ENCODE results near the gene CHST5. TPM values are rescaled to one million over a fixed set of nuclear protein-coding genes. Genes with fewer than 3 reads are reported as not detected.
"Not testable (repeated sequence)": the region's sequence is repeated elsewhere in the genome, so short reads cannot be mapped to it uniquely, and the experiment has no call there.

CHST5 gene
- total and polyA plus RNA-seq, 5 donors = 0.11 to 0.45 (median 0.15) TPM

- DNase-seq (peak in 2 of 3 donors; percentile 28 to 47), ATAC-seq (peak; percentile 47 to 79)
- intact Hi-C loops (cut with DNase I) = loop anchor here in 2 of 4 donors (5.0 to 10.0 kb wide), 3 partner anchors 33 to 75 kb away; partner anchors contain the start of gene ADAT1 (in 1 of the 2)
- WGBS = 65% methylated on average over 7 of the region's 7 CpGs
- Histone ChIP-seq H3K27me3 (ENCODE audit: control insufficient read depth, insufficient read depth) (no peaks in the 10 kb centered on the region), H3K27ac (ENCODE audit: low read length) (peak overlapping the region; percentile 51), H3K4me3 (ENCODE audit: low read length) (no peak overlapping the region), H3K9me3 (ENCODE audit: control insufficient read depth, low read length) (no peaks in the 10 kb centered on the region), H3K4me1 (ENCODE audit: control insufficient read depth, insufficient read depth, low read length) (no peaks in the 10 kb centered on the region)
Observed at GRCh38 chr16:75550211-75550662, 14.3 kb upstream of the CHST5 start.

GRCh38 chr16:75548456-75548855 is 12.5 kb upstream of the CHST5 start:
- intact Hi-C loops (cut with DNase I); DNase-seq; ATAC-seq: not testable (repeated sequence)

GRCh38 chr16:75546293-75546692 is 10.4 kb upstream of the CHST5 start:
- Histone ChIP-seq H3K4me3 (ENCODE audit: low read length) (no peak overlapping the region), H3K9me3 (ENCODE audit: control insufficient read depth, low read length) (no peaks in the 10 kb centered on the region), H3K27ac (ENCODE audit: low read length) (no peak overlapping the region), H3K27me3 (ENCODE audit: control insufficient read depth, insufficient read depth) (no peaks in the 10 kb centered on the region), H3K4me1 (ENCODE audit: control insufficient read depth, insufficient read depth, low read length) (no peaks in the 10 kb centered on the region)
- ATAC-seq (no peak), DNase-seq (no peak)
- 97% methylated on average over 7 of the region's 7 CpGs for WGBS
- intact Hi-C loops (cut with DNase I) = no loop called here

More at GRCh38 chr16:75548456-75548855, 12.5 kb upstream of the CHST5 start:
- H3K27ac ChIP-seq (ENCODE audit: low read length); H3K27me3 ChIP-seq (ENCODE audit: control insufficient read depth, insufficient read depth); H3K4me1 ChIP-seq (ENCODE audit: control insufficient read depth, insufficient read depth, low read length); H3K9me3 ChIP-seq (ENCODE audit: control insufficient read depth, low read length); H3K4me3 ChIP-seq (ENCODE audit: low read length): not testable (repeated sequence)
- 97% methylated on average over 9 of the region's 9 CpGs for WGBS

GRCh38 chr16:75545879-75546278 is 10.0 kb upstream of the CHST5 start:
- H3K4me3 ChIP-seq (ENCODE audit: low read length); intact Hi-C loops (cut with DNase I); DNase-seq; H3K27me3 ChIP-seq (ENCODE audit: control insufficient read depth, insufficient read depth); ATAC-seq; H3K4me1 ChIP-seq (ENCODE audit: control insufficient read depth, insufficient read depth, low read length); H3K27ac ChIP-seq (ENCODE audit: low read length); H3K9me3 ChIP-seq (ENCODE audit: control insufficient read depth, low read length): not testable (repeated sequence)
- no CpG with 5 or more reads among the region's 1 CpG for WGBS

- 92% methylated on average over 8 of the region's 8 CpGs for WGBS
- DNase-seq; ATAC-seq; intact Hi-C loops (cut with DNase I); H3K27me3 ChIP-seq (ENCODE audit: control insufficient read depth, insufficient read depth); H3K9me3 ChIP-seq (ENCODE audit: control insufficient read depth, low read length); H3K27ac ChIP-seq (ENCODE audit: low read length); H3K4me1 ChIP-seq (ENCODE audit: control insufficient read depth, insufficient read depth, low read length); H3K4me3 ChIP-seq (ENCODE audit: low read length): not testable (repeated sequence)
Observed at GRCh38 chr16:75542462-75542861, 6.6 kb upstream of the CHST5 start.

- ATAC-seq (no peak), DNase-seq (no peak)
- H3K27ac ChIP-seq (ENCODE audit: low read length) = no peak overlapping the region
- no peaks in the 10 kb centered on the region for H3K27me3 ChIP-seq (ENCODE audit: control insufficient read depth, insufficient read depth)
- H3K4me3 ChIP-seq (ENCODE audit: low read length) = no peak overlapping the region
- intact Hi-C loops (cut with DNase I) = no loop called here
- 94% methylated on average over 5 of the region's 5 CpGs for WGBS
- no peaks in the 10 kb centered on the region for H3K9me3 ChIP-seq (ENCODE audit: control insufficient read depth, low read length)
- no peaks in the 10 kb centered on the region for H3K4me1 ChIP-seq (ENCODE audit: control insufficient read depth, insufficient read depth, low read length)
Observed at GRCh38 chr16:75541236-75541635, 5.3 kb upstream of the CHST5 start.

GRCh38 chr16:75538882-75539565 is 3.1 kb upstream of the CHST5 start:
- WGBS = 58% methylated on average over 7 of the region's 10 CpGs
- peak overlapping the region; percentile 72 for H3K27ac ChIP-seq (ENCODE audit: low read length)
- peak in 1 of 3 donors; percentile 63 for DNase-seq
- intact Hi-C loops (cut with DNase I) = loop anchor here in 2 of 4 donors (10.0 kb wide), 2 partner anchors 54 to 64 kb away; no protein-coding TSS in a partner anchor
- not testable (repeated sequence) for H3K27me3 ChIP-seq (ENCODE audit: control insufficient read depth, insufficient read depth); H3K9me3 ChIP-seq (ENCODE audit: control insufficient read depth, low read length); H3K4me3 ChIP-seq (ENCODE audit: low read length); H3K4me1 ChIP-seq (ENCODE audit: control insufficient read depth, insufficient read depth, low read length)
- ATAC-seq = peak; percentile 87 to 90

- Histone ChIP-seq H3K27ac (ENCODE audit: low read length) (no peak overlapping the region), H3K4me3 (ENCODE audit: low read length) (no peak overlapping the region), H3K9me3 (ENCODE audit: control insufficient read depth, low read length) (no peaks in the 10 kb centered on the region), H3K27me3 (ENCODE audit: control insufficient read depth, insufficient read depth) (no peaks in the 10 kb centered on the region), H3K4me1 (ENCODE audit: control insufficient read depth, insufficient read depth, low read length) (no peaks in the 10 kb centered on the region)
- no peak for ATAC-seq
- DNase-seq = no peak
- intact Hi-C loops (cut with DNase I) = loop anchor here in 2 of 4 donors (10.0 kb wide), 2 partner anchors 53 to 63 kb away; no protein-coding TSS in a partner anchor
- 91% methylated on average over 4 of the region's 4 CpGs for WGBS
Observed at GRCh38 chr16:75537776-75538175, 1.9 kb upstream of the CHST5 start.

- Histone ChIP-seq H3K27ac (ENCODE audit: low read length) (no peak overlapping the region), H3K27me3 (ENCODE audit: control insufficient read depth, insufficient read depth) (no peaks in the 10 kb centered on the region), H3K4me1 (ENCODE audit: control insufficient read depth, insufficient read depth, low read length) (no peaks in the 10 kb centered on the region), H3K4me3 (ENCODE audit: low read length) (no peak overlapping the region), H3K9me3 (ENCODE audit: control insufficient read depth, low read length) (no peaks in the 10 kb centered on the region)
- WGBS = 61% methylated on average over 34 of the region's 34 CpGs
- peak in 1 of 3 donors; percentile 66 for DNase-seq
- intact Hi-C loops (cut with DNase I) = loop anchor here in 2 of 4 donors (10.0 kb wide), 2 partner anchors 51 to 61 kb away; no protein-coding TSS in a partner anchor
- ATAC-seq = no peak
Observed at GRCh38 chr16:75535211-75535843, 581 bp downstream of the CHST5 start.

- intact Hi-C loops (cut with DNase I) = loop anchor here in 2 of 4 donors (10.0 kb wide), 2 partner anchors 50 to 60 kb away; no protein-coding TSS in a partner anchor
Observed at GRCh38 chr16:75534560-75535205, 1.2 kb downstream of the CHST5 start.

GRCh38 chr16:75532791-75533190 is 3.1 kb downstream of the CHST5 start:
- 90% methylated on average over 2 of the region's 2 CpGs for WGBS
- H3K27ac ChIP-seq (ENCODE audit: low read length) = no peak overlapping the region
- no peak overlapping the region for H3K4me3 ChIP-seq (ENCODE audit: low read length)
- H3K4me1 ChIP-seq (ENCODE audit: control insufficient read depth, insufficient read depth, low read length) = no peaks in the 10 kb centered on the region
- ATAC-seq = no peak
- intact Hi-C loops (cut with DNase I) = loop anchor here in 2 of 4 donors (10.0 kb wide), 2 partner anchors 48 to 58 kb away; no protein-coding TSS in a partner anchor
- DNase-seq = no peak
- no peaks in the 10 kb centered on the region for H3K9me3 ChIP-seq (ENCODE audit: control insufficient read depth, low read length)
- H3K27me3 ChIP-seq (ENCODE audit: control insufficient read depth, insufficient read depth) = no peaks in the 10 kb centered on the region

More at GRCh38 chr16:75534560-75535205, 1.2 kb downstream of the CHST5 start:
- WGBS = 80% methylated on average over 19 of the region's 19 CpGs
- H3K9me3 ChIP-seq (ENCODE audit: control insufficient read depth, low read length) = no peaks in the 10 kb centered on the region
- ATAC-seq (no peak), DNase-seq (no peak)
- H3K27ac ChIP-seq (ENCODE audit: low read length) = no peak overlapping the region
- H3K4me3 ChIP-seq (ENCODE audit: low read length) = no peak overlapping the region
- H3K4me1 ChIP-seq (ENCODE audit: control insufficient read depth, insufficient read depth, low read length) = no peaks in the 10 kb centered on the region
- H3K27me3 ChIP-seq (ENCODE audit: control insufficient read depth, insufficient read depth) = no peaks in the 10 kb centered on the region

All from right cardiac atrium (tissue), 5 donors.